ENCODE measurements around the gene RANBP9. TPM values are rescaled to one million over a fixed set of nuclear protein-coding genes. Genes with fewer than 3 reads are reported as not detected.
A peak's percentile ranks its signal among the peaks of the same experiment; 100 is the strongest.

RANBP9 gene
- total and polyA plus RNA-seq, 2 of the 13 experiments (the other 11 are each of a cell fraction or from before 2014, with no cell fraction given), result 26.6 to 30.6 TPM

GRCh38 chr6:13711733-13712598 lies at the start of gene RANBP9 (continued):
- no peak for TF ChIP-seq BCL3 (CRISPR knock-in tag; IDR thresholded peaks at IDR 0.05)
- TF ChIP-seq ZNF567 (CRISPR knock-in tag; IDR thresholded peaks at IDR 0.05; ENCODE audit: borderline replicate concordance), result peak; percentile 94
- TF ChIP-seq GPBP1L1 (CRISPR knock-in tag; IDR thresholded peaks at IDR 0.05), result no peak
- peak; percentile 95 for TF ChIP-seq ZNF34 (CRISPR knock-in tag; IDR thresholded peaks at IDR 0.05; ENCODE audit: borderline replicate concordance)
- TF ChIP-seq RBM22 (optimal IDR thresholded peaks at IDR 0.05; ENCODE audit: low read length), result peak; percentile 39
- no peak for TF ChIP-seq ATAD3A (CRISPR knock-in tag; IDR thresholded peaks at IDR 0.05)
- TF ChIP-seq POGK (CRISPR knock-in tag; conservative IDR thresholded peaks at IDR 0.05), result peak; percentile 80; the same call in 1 of the 2 replicates
- TF ChIP-seq ZNF367 (CRISPR knock-in tag; IDR thresholded peaks at IDR 0.05; ENCODE audit: borderline replicate concordance), result no peak
- peak; percentile 66 for TF ChIP-seq IKZF5 (CRISPR knock-in tag; IDR thresholded peaks at IDR 0.05)
- peak; percentile 88; the same call in 1 of the 2 replicates for TF ChIP-seq ZSCAN5A (CRISPR knock-in tag; IDR thresholded peaks at IDR 0.05; ENCODE audit: borderline replicate concordance)
- TF ChIP-seq JUND (CRISPR knock-in tag; IDR thresholded peaks at IDR 0.05), result no peak
- no peak for TF ChIP-seq GTF2F1 (IDR thresholded peaks at IDR 0.05; ENCODE audit: low read length)
- peak; percentile 91 for TF ChIP-seq ZSCAN21 (CRISPR knock-in tag; IDR thresholded peaks at IDR 0.05; ENCODE audit: borderline replicate concordance)
- TF ChIP-seq ZNF121 (CRISPR knock-in tag; IDR thresholded peaks at IDR 0.05), result peak; percentile 55
- TF ChIP-seq CEBPZ (IDR thresholded peaks at IDR 0.05; ENCODE audit: low read length), result no peak
- peak; percentile 57 for TF ChIP-seq ZNF781 (CRISPR knock-in tag; IDR thresholded peaks at IDR 0.05; ENCODE audit: borderline replicate concordance, not compliant biosample characterization)
- TF ChIP-seq MAFK (conservative IDR thresholded peaks at IDR 0.05 in 1 of 2, IDR thresholded peaks at IDR 0.05 in 1 of 2; ENCODE audit: low read length in 2 of 2), result no peak
